Astrocyte of the spinal cord (primary cell): ENCODE measurements around the gene PRIMPOL.

Source experiments
- DNase-seq: peaks from one replicate; pipeline ENCODE4 v3.0.0; 2011; ENCODE audit warnings: low read depth, low spot score
- H3K4me3 ChIP-seq: 2 replicates; pipeline ENCODE4 v1.5.1; 2011; ENCODE audit warnings: low read depth, mild to moderate bottlenecking, low read length, moderate library complexity
- CTCF ChIP-seq: IDR thresholded peaks from 2 replicates; pipeline ENCODE4 v1.5.1; 2012; ENCODE audit warnings: low read depth, mild to moderate bottlenecking, low read length, inconsistent platforms
- in situ Hi-C: cut with HindIII; loops from 2 replicates; pipeline ENCODE4 v1.10.0; 2017; ENCODE audit warnings: low sequenced_read_pairs

Gene PRIMPOL

GRCh38 chr4:184727430-184727829 lies 77.9 kb downstream of the PRIMPOL start:
- in situ Hi-C loops, result no loop called here
- no peak for DNase-seq
- TF ChIP-seq CTCF, result no peak
- H3K4me3 ChIP-seq, result no peak overlapping the region

DNA sequence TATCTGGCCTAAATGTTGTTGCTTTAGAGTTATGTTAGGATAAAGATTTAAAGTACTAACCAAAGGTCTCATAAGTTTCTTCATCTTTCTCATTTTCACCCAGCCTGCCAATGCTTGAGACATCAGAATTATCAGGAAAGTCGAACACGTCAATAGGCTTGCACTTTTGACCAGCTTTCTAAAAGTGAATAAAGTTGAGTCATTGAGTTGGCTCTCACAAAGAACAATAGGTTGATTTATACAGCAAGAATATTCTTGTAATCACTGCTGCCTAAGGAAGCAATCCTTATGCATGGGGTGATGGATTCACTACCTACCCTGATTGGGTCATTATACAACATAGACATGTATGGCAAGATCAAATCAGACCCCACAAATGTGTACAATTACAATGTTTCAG lies 79.3 kb downstream of the PRIMPOL start:
- peak; percentile 59 for DNase-seq

DNA sequence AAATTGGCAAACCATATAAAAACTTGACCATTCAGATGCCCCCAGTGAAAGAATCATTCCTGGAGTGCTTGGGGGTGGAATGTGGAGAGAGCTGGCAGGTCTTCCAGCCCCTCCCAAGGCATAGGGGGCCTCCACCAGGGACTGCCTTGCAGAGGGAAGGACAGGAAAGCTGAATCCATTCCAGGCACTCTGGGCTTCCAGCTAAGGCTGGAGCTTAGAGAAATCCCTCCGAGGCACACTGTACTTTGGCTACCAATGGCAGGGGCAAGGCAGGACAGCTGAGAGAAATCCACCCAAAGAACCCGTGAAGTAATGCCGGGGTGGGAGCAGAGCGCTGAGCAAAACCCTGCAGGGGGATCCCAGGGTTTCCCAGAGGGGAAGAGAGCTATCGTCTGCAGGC lies 80.4 kb downstream of the PRIMPOL start:
- in situ Hi-C loops, result no loop called here
- H3K4me3 ChIP-seq, result no peak overlapping the region
- no peak for TF ChIP-seq CTCF
- DNase-seq, result no peak

More for the DNA sequence above, 79.3 kb downstream of the PRIMPOL start:
- H3K4me3 ChIP-seq, result no peak overlapping the region
- no peak for TF ChIP-seq CTCF
- in situ Hi-C loops, result no loop called here

GRCh38 chr4:184731056-184731455 lies 81.5 kb downstream of the PRIMPOL start:
- TF ChIP-seq CTCF, result no peak
- no peak overlapping the region for H3K4me3 ChIP-seq
- DNase-seq, result no peak
- in situ Hi-C loops, result no loop called here

- in situ Hi-C loops, result no loop called here
- no peak overlapping the region for H3K4me3 ChIP-seq
- no peak for DNase-seq
- no peak for TF ChIP-seq CTCF
These were observed 82.6 kb downstream of the PRIMPOL start for GRCh38 chr4:184732126-184732525.

DNA sequence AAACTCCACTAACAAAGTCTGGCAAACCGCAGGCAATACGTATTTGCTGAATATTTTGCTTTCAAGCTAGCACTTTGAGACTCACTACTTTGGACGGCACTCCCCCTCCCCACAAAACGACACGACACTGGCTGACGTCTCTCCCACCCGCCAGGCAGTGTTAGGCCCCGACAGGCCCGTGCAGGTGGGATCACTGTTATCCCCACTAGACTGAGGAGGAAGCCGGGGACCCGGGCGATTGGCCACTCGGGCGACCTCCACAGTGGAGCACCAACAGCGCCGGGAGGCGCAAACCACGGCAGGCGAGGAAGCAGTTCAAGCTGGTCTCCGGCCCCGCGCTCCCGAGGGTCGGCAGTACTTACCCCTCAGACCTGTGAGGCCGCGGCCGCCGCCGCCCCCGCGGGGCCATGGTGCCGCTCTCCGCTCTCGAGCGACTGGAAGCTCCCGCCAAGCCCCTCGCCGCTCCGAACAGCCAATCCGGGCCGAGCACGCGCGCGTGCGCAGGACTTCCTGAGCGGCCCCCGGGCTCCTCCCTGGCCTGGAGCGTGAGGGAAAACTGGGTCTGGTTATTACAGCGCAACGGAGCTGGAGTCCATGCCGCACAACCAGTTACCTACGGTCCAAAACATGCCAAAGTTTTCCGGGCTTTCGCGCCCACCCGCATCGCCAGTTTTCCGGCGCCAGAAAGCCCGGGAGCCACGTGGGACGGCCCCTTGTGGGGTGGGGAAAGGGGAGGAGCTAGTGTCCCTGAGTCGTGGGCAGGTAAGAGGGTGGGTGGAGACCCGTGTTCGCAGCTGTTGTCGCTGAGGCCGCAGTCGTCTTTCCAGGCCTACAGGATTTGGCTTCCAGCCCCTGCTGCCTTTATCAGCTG lies 84.4 kb downstream of the PRIMPOL start, which contains the start of gene CENPU:
CENPU (minus strand) TSS at position 443 of the 871 bp plus-strand sequence; CDS start at position 409, 34 bp downstream.
- peak within 1 kb of the TSS; percentile 93 for H3K4me3 ChIP-seq
- in situ Hi-C loops, result no loop called here
- TF ChIP-seq CTCF, result no peak
- peak; percentile 99 for DNase-seq
